B cell (primary cell): ENCODE data around the gene TRIO. TPM values are rescaled to one million over a fixed set of nuclear protein-coding genes. Genes with fewer than 3 reads are reported as not detected.

Experiments
- ATAC-seq: fragments of 200-7000 bp; cut with Tn5 transposase; one replicate; pipeline ENCODE4 v1.10.0; 2021; ENCODE audit warnings: low read depth, mild to moderate bottlenecking, moderate number of reproducible peaks, moderate library complexity
- CTCF ChIA-PET: fragments of 350-600 bp; sonication (Branson Sonifier 250); formaldehyde crosslinking; loops from one replicate; lab custom pipeline; 2021; ENCODE audit warnings: antibody characterized with exemption, inconsistent platforms; lab: Charles Lee
- POLR2A ChIA-PET: fragments of 350-600 bp; sonication (Branson Sonifier 250); formaldehyde crosslinking; loops from one replicate; lab custom pipeline; 2021; ENCODE audit warnings: antibody characterized with exemption; lab: Charles Lee
- DNase-seq: peaks from one replicate; pipeline ENCODE4 v3.0.0; 2013
- H2AFZ ChIP-seq: 2 replicates; pipeline ENCODE4 v1.6.1; 2012; ENCODE audit warnings: mild to moderate bottlenecking, low read depth, low read length; ENCODE audit not compliant: insufficient read depth, poor library complexity, severe bottlenecking
- H3K27ac ChIP-seq, 2 donors: 1 replicate in 1 of 2; 2 replicates in 1 of 2; pipeline ENCODE4 v1.5.1; 2012 to 2013; ENCODE audit warnings: low read length in 2 of 2, mild to moderate bottlenecking in 2 of 2, moderate library complexity in 1 of 2
- H3K27me3 ChIP-seq, 4 experiments: fragments of 200-600 bp in 1 of 4; sonication (generic) in 1 of 4; replicated peaks in 1 of 4; 1 replicate in 2 of 4; 2 replicates in 2 of 4; pipeline versions ENCODE4 v1.6.1 to v1.7.0; 2013 to 2016; ENCODE audit warnings: low read length in 3 of 4, mild to moderate bottlenecking in 2 of 4, mixed read lengths in 1 of 4, moderate library complexity in 1 of 4; ENCODE audit not compliant: insufficient read depth in 4 of 4, control insufficient read depth in 3 of 4; ENCODE audit errors: control extremely low read depth in 1 of 4
- H3K36me3 ChIP-seq, 2 experiments: replicated peaks in 1 of 2; 1 replicate in 1 of 2; 2 replicates in 1 of 2; pipeline versions ENCODE4 v1.6.1 to v1.7.1; 2013; ENCODE audit warnings: low read length in 1 of 2; ENCODE audit not compliant: insufficient read depth in 2 of 2, control insufficient read depth in 1 of 2; ENCODE audit errors: control extremely low read depth in 1 of 2, extremely low read depth in 1 of 2
- H3K4me1 ChIP-seq, 2 donors: fragments of 200-600 bp in 1 of 2; sonication (generic) in 1 of 2; 1 replicate in 1 of 2; 2 replicates in 1 of 2; pipeline versions ENCODE4 v1.5.1 to v1.6.1; 2013 to 2017; ENCODE audit warnings: low read length in 2 of 2; ENCODE audit not compliant: control insufficient read depth in 2 of 2, insufficient read depth in 2 of 2
- H3K4me2 ChIP-seq: replicated peaks from 2 replicates; pipeline ENCODE3; 2012; ENCODE audit warnings: mild to moderate bottlenecking, low read depth, low read length; ENCODE audit not compliant: poor library complexity, severe bottlenecking
- H3K4me3 ChIP-seq, 5 experiments: fragments of 200-600 bp in 1 of 5; sonication (generic) in 1 of 5; 1 replicate in 3 of 5; 2 replicates in 2 of 5; pipeline versions ENCODE4 v1.5.1 to v1.7.0; 2011 to 2016; ENCODE audit warnings: low read length in 4 of 5, mild to moderate bottlenecking in 4 of 5, low read depth in 2 of 5, control low read depth in 1 of 5, moderate library complexity in 1 of 5; ENCODE audit not compliant: insufficient read depth in 1 of 5; ENCODE audit errors: control extremely low read depth in 1 of 5, extremely low read depth in 1 of 5
- H3K79me2 ChIP-seq: fragments of 200-600 bp; sonication (generic); one replicate; pipeline ENCODE4 v1.6.0; 2016; ENCODE audit warnings: low read length; ENCODE audit not compliant: control insufficient read depth, insufficient read depth
- H3K9ac ChIP-seq: fragments of 200-600 bp; sonication (generic); 2 replicates; pipeline ENCODE4 v1.6.1; 2017; ENCODE audit warnings: mild to moderate bottlenecking, low read length, moderate library complexity
- H3K9me3 ChIP-seq, 3 donors: one replicate each; pipeline versions ENCODE4 v1.6.1 to v1.7.1; 2013; ENCODE audit warnings: low read length in 2 of 3; ENCODE audit not compliant: control insufficient read depth in 2 of 3, insufficient read depth in 1 of 3; ENCODE audit errors: control extremely low read depth in 1 of 3
- H4K20me1 ChIP-seq: 2 replicates; pipeline ENCODE4 v1.6.0; 2012; ENCODE audit warnings: mild to moderate bottlenecking, low read length; ENCODE audit not compliant: insufficient read depth, control insufficient read depth, poor library complexity, severe bottlenecking
- H3K27ac Mint-ChIP-seq: one replicate; pipeline ENCODE4 v1.8.0; 2021; ENCODE audit warnings: mixed read lengths
- H3K27me3 Mint-ChIP-seq: one replicate; pipeline ENCODE4 v1.8.0; 2021; ENCODE audit warnings: mixed read lengths
- H3K4me1 Mint-ChIP-seq: one replicate; pipeline ENCODE4 v1.8.0; 2021; ENCODE audit warnings: mixed read lengths
- H3K4me3 Mint-ChIP-seq: one replicate; pipeline ENCODE4 v1.8.0; 2021; ENCODE audit warnings: mixed read lengths
- H3K9me3 Mint-ChIP-seq: one replicate; pipeline ENCODE4 v1.8.0; 2022; ENCODE audit warnings: mixed read lengths; ENCODE audit not compliant: insufficient read depth
- EZH2 ChIP-seq: IDR thresholded peaks from 2 replicates; pipeline ENCODE4 v1.6.1; 2012; ENCODE audit warnings: borderline replicate concordance, low read depth, mild to moderate bottlenecking, moderate library complexity, low read length; ENCODE audit not compliant: insufficient read depth, poor library complexity, severe bottlenecking
- WGBS: methylation state at CpG from one replicate; pipeline ENCODE4 v1.1.5; 2013; ENCODE audit warnings: missing lambda C conversion rate; ENCODE audit not compliant: insufficient coverage; 5-methylcytosine and 5-hydroxymethylcytosine counted together
- intact Hi-C: fragments of 100-400 bp; cut with micrococcal nuclease; formaldehyde crosslinking; loops from one replicate; pipeline ENCODE4 v1.10.0; 2022
- polyA plus RNA-seq: library from polyadenylated mRNA; depleted of rRNA; stranded (reverse); fragments of >200 nt; gene quantifications from 2 replicates; pipeline ENCODE4 v1.2.3, GENCODE V29; 2012
- total RNA-seq, 2 donors: library from RNA; stranded (reverse); fragments of 120-200 nt in 1 of 2; gene quantifications; 1 replicate in 1 of 2; 2 replicates in 1 of 2; pipeline versions ENCODE4 v1.2.3 to v1.2.4, GENCODE V29; 2013 to 2022
- TF ChIP-seq, protein P1 (sequence below): fragments of 200-600 bp; IDR thresholded peaks from one replicate; pipeline ENCODE4 v1.8.0; 2022; ENCODE audit warnings: antibody characterized with exemption, mild to moderate bottlenecking

Gene TRIO
- total and polyA plus RNA-seq, 2 donors (not counting 1 experiment from before 2014, with no cell fraction given), result 90.5 to 479 TPM

DNA sequence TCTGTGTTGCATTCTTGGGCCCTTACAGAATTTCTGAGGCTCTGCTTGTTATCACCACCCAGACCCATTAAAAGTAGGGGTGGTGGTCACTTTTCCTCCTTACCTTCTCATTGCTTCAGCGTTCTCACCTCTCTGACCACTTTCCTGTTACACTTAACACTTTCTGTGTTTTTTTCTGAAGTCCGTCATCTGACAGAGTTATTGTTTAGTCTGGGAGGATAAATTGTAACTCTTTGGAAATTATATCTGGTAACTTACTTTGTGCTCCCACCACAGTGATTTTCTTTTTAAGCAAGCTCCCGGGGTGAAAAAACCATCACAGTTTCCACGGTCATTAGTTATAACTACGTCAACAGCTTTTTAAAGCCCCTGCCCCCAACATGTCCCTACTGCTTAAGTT lies 227.2 kb downstream of the TRIO start:
- TF ChIP-seq, protein P1, sequence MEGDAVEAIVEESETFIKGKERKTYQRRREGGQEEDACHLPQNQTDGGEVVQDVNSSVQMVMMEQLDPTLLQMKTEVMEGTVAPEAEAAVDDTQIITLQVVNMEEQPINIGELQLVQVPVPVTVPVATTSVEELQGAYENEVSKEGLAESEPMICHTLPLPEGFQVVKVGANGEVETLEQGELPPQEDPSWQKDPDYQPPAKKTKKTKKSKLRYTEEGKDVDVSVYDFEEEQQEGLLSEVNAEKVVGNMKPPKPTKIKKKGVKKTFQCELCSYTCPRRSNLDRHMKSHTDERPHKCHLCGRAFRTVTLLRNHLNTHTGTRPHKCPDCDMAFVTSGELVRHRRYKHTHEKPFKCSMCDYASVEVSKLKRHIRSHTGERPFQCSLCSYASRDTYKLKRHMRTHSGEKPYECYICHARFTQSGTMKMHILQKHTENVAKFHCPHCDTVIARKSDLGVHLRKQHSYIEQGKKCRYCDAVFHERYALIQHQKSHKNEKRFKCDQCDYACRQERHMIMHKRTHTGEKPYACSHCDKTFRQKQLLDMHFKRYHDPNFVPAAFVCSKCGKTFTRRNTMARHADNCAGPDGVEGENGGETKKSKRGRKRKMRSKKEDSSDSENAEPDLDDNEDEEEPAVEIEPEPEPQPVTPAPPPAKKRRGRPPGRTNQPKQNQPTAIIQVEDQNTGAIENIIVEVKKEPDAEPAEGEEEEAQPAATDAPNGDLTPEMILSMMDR, result no peak
- TF ChIP-seq EZH2, result no peak
- H3K4me3 ChIP-seq, result no peak overlapping the region
- no peak overlapping the region for H3K9ac ChIP-seq
- Mint-ChIP-seq H3K4me1 (peaks cover 19% of the 10 kb centered on the region), H3K9me3 (no peaks in the 10 kb centered on the region), H3K27ac (no peak overlapping the region), H3K4me3 (no peak overlapping the region), H3K27me3 (no peaks in the 10 kb centered on the region)
- ChIA-PET CTCF (interaction anchor here (0.8 kb wide), 1 partner anchor 13 kb away, joined by 3 read pairs; no protein-coding TSS in a partner anchor), POLR2A (no interaction called here)
- no peaks in the 10 kb centered on the region for H3K79me2 ChIP-seq
- no peak for ATAC-seq
- DNase-seq, result no peak
- intact Hi-C loops, result no loop called here
- no peak overlapping the region for H2AFZ ChIP-seq
- no peak overlapping the region for H3K27ac ChIP-seq
- H3K4me2 ChIP-seq, result no peak overlapping the region
- H3K4me1 ChIP-seq, result peaks cover 7 to 10% of the 10 kb centered on the region in 2 donors
- no CpG with 5 or more reads among the region's 5 CpGs for WGBS
- peaks cover 4% of the 10 kb centered on the region for H4K20me1 ChIP-seq
- no peaks in the 10 kb centered on the region for H3K9me3 ChIP-seq
- H3K36me3 ChIP-seq, result peaks cover 33 to 92% of the 10 kb centered on the region in 2 experiments
- H3K27me3 ChIP-seq, result no peaks in the 10 kb centered on the region

DNA sequence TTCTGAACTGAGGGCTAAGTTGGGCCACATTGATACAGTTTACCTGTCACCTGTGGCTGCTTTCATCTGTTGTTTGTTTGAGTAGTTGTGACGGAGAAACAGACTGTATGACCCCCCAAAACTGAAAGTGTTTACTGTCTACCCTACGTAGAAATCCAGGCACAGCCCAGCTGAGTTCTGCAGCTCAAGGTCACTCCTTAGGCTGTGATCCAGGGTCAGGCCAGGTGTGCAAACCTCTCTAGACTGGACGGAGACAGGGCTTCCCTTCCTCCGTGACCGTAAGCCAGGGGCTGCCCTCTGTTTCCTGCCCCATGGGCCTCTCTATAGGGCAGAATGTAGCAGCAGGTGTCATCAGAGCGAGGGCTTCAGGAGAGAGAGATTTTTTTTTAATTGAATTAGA lies 230.5 kb downstream of the TRIO start:
- Histone ChIP-seq H4K20me1 (no peaks in the 10 kb centered on the region), H3K9me3 (no peaks in the 10 kb centered on the region), H3K9ac (no peak overlapping the region), H3K4me2 (no peak overlapping the region), H3K27ac (no peak overlapping the region), H3K4me1 (peaks cover 0 to 3% of the 10 kb centered on the region in 2 donors), H3K79me2 (no peaks in the 10 kb centered on the region), H3K36me3 (peaks cover 15 to 80% of the 10 kb centered on the region in 2 experiments), H3K27me3 (no peaks in the 10 kb centered on the region), H2AFZ (no peak overlapping the region), H3K4me3 (no peak overlapping the region)
- intact Hi-C loops, result no loop called here
- Mint-ChIP-seq H3K9me3 (no peaks in the 10 kb centered on the region), H3K4me3 (no peak overlapping the region), H3K27ac (no peak overlapping the region), H3K27me3 (no peaks in the 10 kb centered on the region), H3K4me1 (peaks cover 20% of the 10 kb centered on the region)
- 63% methylated on average over 2 of the region's 6 CpGs for WGBS
- DNase-seq, result no peak
- ChIA-PET CTCF (interaction anchor here (1.5 kb wide), 1 partner anchor 22 kb away, joined by 3 read pairs; no protein-coding TSS in a partner anchor), POLR2A (no interaction called here)
- no peak for ATAC-seq
- TF ChIP-seq, protein P1, result no peak
- TF ChIP-seq EZH2, result no peak
